ENCODE results near the gene CBX4. TPM values are rescaled to one million over a fixed set of nuclear protein-coding genes. Genes with fewer than 3 reads are reported as not detected.

The CBX4 gene
- total RNA-seq, 1 donor from 2014 or later: 16.5 TPM

GRCh38 chr17:79791735-79792161 is 47.5 kb downstream of the CBX4 start:
- no peak for DNase-seq (ENCODE audit: extremely low read depth, low read depth, low spot score)

GRCh38 chr17:79790805-79791734 is 48.2 kb downstream of the CBX4 start:
- no peak for DNase-seq (ENCODE audit: extremely low read depth, low read depth, low spot score)

GRCh38 chr17:79789943-79790804 is 49.1 kb downstream of the CBX4 start:
- DNase-seq (ENCODE audit: extremely low read depth, low read depth, low spot score): no peak

DNA sequence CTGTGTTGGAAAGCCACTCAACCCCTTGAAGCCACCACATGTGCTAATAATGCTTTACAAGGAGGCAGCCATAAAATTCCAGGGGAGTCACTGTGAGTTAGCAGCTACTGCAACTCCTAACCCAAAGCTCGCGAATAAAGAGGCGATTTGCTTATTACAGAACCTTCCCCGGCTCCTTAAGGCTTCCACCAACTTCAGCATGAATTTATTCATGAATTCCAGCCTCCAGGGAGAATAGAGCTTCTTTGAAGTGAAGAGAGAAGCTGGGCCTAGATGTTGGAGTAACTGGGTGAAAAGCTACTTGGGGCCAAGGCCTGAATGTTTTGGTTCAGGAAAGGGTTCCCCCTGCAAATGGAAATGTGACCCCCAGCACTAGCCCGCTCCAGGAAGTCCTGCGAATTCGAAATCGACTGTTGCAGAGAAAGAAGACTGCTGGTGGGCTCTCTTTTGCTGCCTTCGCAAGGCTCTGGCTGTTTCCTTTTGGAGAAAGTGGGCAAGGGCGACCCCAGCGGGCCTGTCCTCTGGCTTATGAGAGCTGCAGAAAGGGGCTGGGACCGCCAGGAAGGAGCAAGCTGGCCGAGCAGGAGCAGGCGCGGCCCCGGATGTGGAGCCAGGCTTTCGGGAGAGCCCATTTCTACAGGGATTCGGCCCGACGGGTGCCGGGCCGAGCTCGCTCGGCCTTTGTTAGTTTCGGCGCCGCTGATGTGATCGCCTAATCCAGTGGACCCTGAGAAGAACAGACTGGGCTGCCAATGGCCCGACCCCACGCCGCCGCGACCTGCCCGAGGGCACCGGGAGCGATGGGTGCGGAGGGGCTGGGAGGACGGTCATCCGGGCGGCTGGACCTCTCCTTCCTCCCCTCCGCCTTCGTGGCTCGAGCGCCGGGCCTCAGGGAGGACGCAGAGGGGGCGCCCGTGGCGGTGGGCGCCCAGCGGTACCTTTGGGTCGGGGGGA is 50.0 kb downstream of the CBX4 start:
- no peak for DNase-seq (ENCODE audit: extremely low read depth, low read depth, low spot score)

GRCh38 chr17:79788455-79788854 is 50.8 kb downstream of the CBX4 start:
- no peak for DNase-seq (ENCODE audit: extremely low read depth, low read depth, low spot score)

GRCh38 chr17:79786930-79787643 is 52.2 kb downstream of the CBX4 start:
- DNase-seq (ENCODE audit: extremely low read depth, low read depth, low spot score): no peak

DNA sequence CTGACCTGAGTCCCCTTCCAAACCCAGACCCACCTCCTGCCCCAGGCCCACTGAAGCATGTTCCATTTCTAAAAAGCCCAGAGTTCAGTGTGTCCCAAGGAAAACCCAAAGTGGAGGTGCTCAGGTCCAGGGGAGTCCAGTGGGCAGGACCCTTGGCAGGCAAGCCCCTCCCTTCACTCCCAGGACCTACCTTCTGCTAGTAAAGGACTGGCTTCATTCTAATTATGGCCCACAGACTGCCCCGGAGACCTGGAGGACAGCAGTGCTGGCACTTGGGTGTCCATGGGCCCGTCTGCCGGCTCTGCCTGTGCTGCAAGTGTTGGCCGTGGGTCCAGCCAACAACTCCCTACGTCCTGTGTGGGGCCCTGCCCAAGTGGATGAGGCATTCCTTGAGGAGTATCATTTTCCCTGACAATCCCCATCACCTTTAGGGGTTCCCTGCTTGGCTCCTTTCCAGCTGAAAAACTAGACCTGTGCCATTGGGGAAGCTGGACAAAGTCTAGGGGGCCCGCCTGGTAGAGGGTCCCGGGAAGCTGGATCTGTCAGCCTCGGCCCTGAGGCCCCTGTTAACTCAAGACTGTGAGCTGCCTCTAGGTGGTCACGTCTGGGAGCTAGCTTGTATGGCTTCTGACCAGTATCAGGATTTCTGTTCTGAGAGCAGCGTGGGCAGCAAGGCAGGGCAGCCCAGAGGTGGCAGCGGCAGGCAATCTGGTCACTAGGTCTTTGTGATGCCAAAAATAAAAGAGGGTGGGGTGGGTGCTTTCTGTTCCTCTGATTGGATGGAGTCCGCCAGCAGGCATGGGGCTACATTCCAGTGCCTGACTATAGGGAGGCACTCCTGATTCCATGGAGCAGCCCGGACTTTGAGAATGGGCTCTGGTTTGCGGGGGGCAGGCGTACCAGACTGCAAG is 53.1 kb downstream of the CBX4 start:
- DNase-seq (ENCODE audit: extremely low read depth, low read depth, low spot score): no peak

GRCh38 chr17:79785017-79785899 is 54.0 kb downstream of the CBX4 start:
- no peak for DNase-seq (ENCODE audit: extremely low read depth, low read depth, low spot score)

DNA sequence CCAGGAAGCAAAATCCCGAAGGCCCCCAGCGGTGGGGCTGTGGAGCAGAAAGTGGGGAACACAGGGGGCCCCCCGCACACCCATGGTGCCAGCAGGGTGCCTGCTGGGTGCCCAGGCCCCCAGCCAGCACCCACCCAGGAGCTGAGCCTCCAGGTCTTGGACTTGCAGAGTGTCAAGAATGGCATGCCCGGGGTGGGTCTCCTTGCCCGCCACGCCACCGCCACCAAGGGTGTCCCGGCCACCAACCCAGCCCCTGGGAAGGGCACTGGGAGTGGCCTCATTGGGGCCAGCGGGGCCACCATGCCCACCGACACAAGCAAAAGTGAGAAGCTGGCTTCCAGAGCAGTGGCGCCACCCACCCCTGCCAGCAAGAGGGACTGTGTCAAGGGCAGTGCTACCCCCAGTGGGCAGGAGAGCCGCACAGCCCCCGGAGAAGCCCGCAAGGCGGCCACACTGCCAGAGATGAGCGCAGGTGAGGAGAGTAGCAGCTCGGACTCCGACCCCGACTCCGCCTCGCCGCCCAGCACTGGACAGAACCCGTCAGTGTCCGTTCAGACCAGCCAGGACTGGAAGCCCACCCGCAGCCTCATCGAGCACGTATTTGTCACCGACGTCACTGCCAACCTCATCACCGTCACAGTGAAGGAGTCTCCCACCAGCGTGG is 54.8 kb downstream of the CBX4 start:
- DNase-seq (ENCODE audit: extremely low read depth, low read depth, low spot score): no peak

- DNase-seq (ENCODE audit: extremely low read depth, low read depth, low spot score): no peak
These were observed 55.3 kb downstream of the CBX4 start for GRCh38 chr17:79783891-79784290.

Other genes starting within 250 kb of the CBX4 start
- not detected in 2 replicates for gene RBFOX3, start 228.4 kb downstream of the CBX4 start, total RNA-seq
- gene ENPP7, start 108.5 kb downstream of the CBX4 start, total RNA-seq: not detected in 2 replicates
- gene CBX2, start 61.3 kb downstream of the CBX4 start, total RNA-seq: 15.8 and 19.9 TPM in 2 replicates
- 2.1 and 4.2 TPM in 2 replicates for gene CBX8, start 42.4 kb downstream of the CBX4 start, total RNA-seq
- 30.5 and 35.8 TPM in 2 replicates for gene TBC1D16, start 196.4 kb upstream of the CBX4 start, total RNA-seq
- gene CCDC40, start 197.2 kb upstream of the CBX4 start, total RNA-seq: 2.6 and 4.9 TPM in 2 replicates